AG09319 (cell line): ENCODE results near the gene HEPACAM2.

Experiments
- DNase-seq: peaks from one replicate; pipeline ENCODE4 v3.0.0-alpha.2; 2010; ENCODE audit warnings: low read depth; ENCODE audit errors: extremely low read depth
- CTCF ChIP-seq: IDR thresholded peaks from 2 replicates; pipeline ENCODE4 v1.5.1; 2011; ENCODE audit warnings: low read depth, mild to moderate bottlenecking, inconsistent platforms, low read length, moderate library complexity

Gene HEPACAM2

GRCh38 chr7:93228302-93228701 lies 2.0 kb upstream of the HEPACAM2 start:
- peak; percentile 63 for TF ChIP-seq CTCF
- DNase-seq, result peak; percentile 27

GRCh38 chr7:93219868-93220267 lies 6.4 kb downstream of the HEPACAM2 start:
- DNase-seq, result no peak
- no peak for TF ChIP-seq CTCF

GRCh38 chr7:93218997-93219827 lies 7.1 kb downstream of the HEPACAM2 start:
- no peak for TF ChIP-seq CTCF
- DNase-seq, result no peak

GRCh38 chr7:93212881-93213280 lies 13.4 kb downstream of the HEPACAM2 start:
- no peak for DNase-seq
- no peak for TF ChIP-seq CTCF

GRCh38 chr7:93211228-93211818 lies 14.9 kb downstream of the HEPACAM2 start:
- no peak for DNase-seq
- TF ChIP-seq CTCF, result no peak

GRCh38 chr7:93205046-93205445 lies 21.2 kb downstream of the HEPACAM2 start:
- no peak for TF ChIP-seq CTCF
- no peak for DNase-seq

GRCh38 chr7:93203496-93203895 lies 22.8 kb downstream of the HEPACAM2 start:
- no peak for DNase-seq
- no peak for TF ChIP-seq CTCF
